Natural killer cell (primary cell): ENCODE results near the gene TNRC6B. TPM values are rescaled to one million over a fixed set of nuclear protein-coding genes. Genes with fewer than 3 reads are reported as not detected.

Source experiments
- ATAC-seq, 3 donors: fragments of 150-1000 bp in 2 of 3; fragments of 200-7000 bp in 1 of 3; cut with Tn5 transposase; 1 replicate in 1 of 3; 2 replicates in 2 of 3; pipeline ENCODE4 v1.10.0; 2021; ENCODE audit warnings: mild to moderate bottlenecking in 2 of 3, moderate library complexity in 2 of 3
- DNase-seq, 2 donors: peaks; one replicate each; pipeline versions ENCODE4 v3.0.0 to v3.0.0-alpha.2; 2013 to 2021; ENCODE audit warnings: mixed read lengths in 1 of 2
- H3K27ac ChIP-seq: one replicate; pipeline ENCODE4 v1.5.1; 2013; ENCODE audit warnings: mild to moderate bottlenecking, low read length
- H3K27me3 ChIP-seq: one replicate; pipeline ENCODE4 v1.6.1; 2013; ENCODE audit warnings: low read length; ENCODE audit not compliant: control insufficient read depth, insufficient read depth
- H3K36me3 ChIP-seq: one replicate; pipeline ENCODE4 v1.6.1; 2013; ENCODE audit warnings: low read length; ENCODE audit not compliant: control insufficient read depth, insufficient read depth
- H3K4me1 ChIP-seq: one replicate; pipeline ENCODE4 v1.6.1; 2013; ENCODE audit warnings: low read length; ENCODE audit not compliant: control insufficient read depth, insufficient read depth
- H3K4me3 ChIP-seq: one replicate; pipeline ENCODE4 v1.5.1; 2013; ENCODE audit warnings: low read length
- H3K9me3 ChIP-seq: one replicate; pipeline ENCODE4 v1.6.1; 2013; ENCODE audit warnings: low read length; ENCODE audit not compliant: control insufficient read depth, insufficient read depth
- H3K27ac Mint-ChIP-seq, 2 donors: one replicate each; pipeline ENCODE4 v1.8.0; 2022; ENCODE audit warnings: mild to moderate bottlenecking in 2 of 2, mixed read lengths in 2 of 2, moderate library complexity in 1 of 2
- H3K27me3 Mint-ChIP-seq, 2 donors: one replicate each; pipeline ENCODE4 v1.8.0; 2022; ENCODE audit warnings: low read depth in 2 of 2, mixed read lengths in 2 of 2
- H3K36me3 Mint-ChIP-seq: one replicate; pipeline ENCODE4 v1.8.0; 2022; ENCODE audit warnings: mixed read lengths
- H3K4me1 Mint-ChIP-seq, 2 donors: one replicate each; pipeline ENCODE4 v1.8.0; 2022; ENCODE audit warnings: mixed read lengths in 2 of 2
- H3K4me3 Mint-ChIP-seq: one replicate; pipeline ENCODE4 v1.8.0; 2022; ENCODE audit warnings: mild to moderate bottlenecking, moderate library complexity, mixed read lengths
- H3K9me3 Mint-ChIP-seq, 2 donors: one replicate each; pipeline ENCODE4 v1.8.0; 2022; ENCODE audit warnings: mixed read lengths in 2 of 2
- CTCF ChIP-seq: fragments of 200-600 bp; IDR thresholded peaks from one replicate; pipeline ENCODE4 v1.8.0; 2022; ENCODE audit warnings: antibody characterized with exemption
- WGBS: methylation state at CpG from one replicate; pipeline ENCODE4 v1.1.7; 2013; ENCODE audit warnings: missing lambda C conversion rate; ENCODE audit not compliant: insufficient coverage; 5-methylcytosine and 5-hydroxymethylcytosine counted together
- intact Hi-C: fragments of 100-400 bp; cut with micrococcal nuclease; formaldehyde crosslinking; loops from one replicate; pipeline ENCODE4 v1.14.2; 2022
- total RNA-seq, 4 donors: library from RNA; stranded (reverse); fragments of 120-200 nt in 1 of 4; gene quantifications; one replicate each; pipeline versions ENCODE4 v1.2.3 to v1.2.4, GENCODE V29; 2013 to 2022

The TNRC6B gene
- total RNA-seq, 3 donors from 2014 or later (not counting 1 experiment from before 2014, with no cell fraction given), result 112 to 141 (median 138) TPM

GRCh38 chr22:40348025-40348658 lies 170.4 kb downstream of the TNRC6B start:
- TF ChIP-seq CTCF, result peak; percentile 81
- Histone ChIP-seq H3K4me1 (peaks cover 25% of the 10 kb centered on the region), H3K27ac (no peak overlapping the region), H3K36me3 (peaks cover 30% of the 10 kb centered on the region), H3K9me3 (no peaks in the 10 kb centered on the region), H3K4me3 (no peak overlapping the region), H3K27me3 (no peaks in the 10 kb centered on the region)
- peak; percentile 42 to 65 (median 42) for ATAC-seq
- Mint-ChIP-seq H3K36me3 (no peaks in the 10 kb centered on the region), H3K4me1 (peaks cover 15 to 22% of the 10 kb centered on the region in 2 donors), H3K27ac (peak overlapping the region; percentile 81 to 89), H3K27me3 (no peaks in the 10 kb centered on the region), H3K4me3 (peak overlapping the region; percentile 98), H3K9me3 (no peaks in the 10 kb centered on the region)
- peak; percentile 41 to 85 for DNase-seq
- intact Hi-C loops, result loop anchor here (1.0 to 5.0 kb wide), 3 partner anchors 171 to 814 kb away; partner anchors contain the start of gene TNRC6B
- WGBS, result 72% methylated on average over 10 of the region's 10 CpGs

DNA sequence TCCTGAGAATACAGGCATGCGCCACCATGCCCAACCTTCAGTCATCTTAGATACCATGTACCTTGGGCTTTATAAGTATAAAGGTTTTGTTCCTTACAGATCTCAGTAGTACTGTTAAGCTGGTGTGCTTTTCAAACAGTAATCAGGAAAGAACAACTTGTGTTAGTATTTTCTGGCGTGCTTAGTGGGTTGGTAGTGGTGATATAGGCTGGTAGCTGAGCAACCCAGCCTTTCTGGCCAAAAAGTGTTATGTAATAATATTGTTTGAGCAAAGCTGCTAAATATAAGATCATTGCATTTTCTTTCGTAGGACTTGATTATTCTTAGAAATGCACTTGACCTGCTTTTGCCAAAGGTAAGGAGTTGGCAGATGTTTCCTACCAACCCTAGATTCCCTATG lies 175.0 kb downstream of the TNRC6B start:
- intact Hi-C loops, result no loop called here
- Histone ChIP-seq H3K27ac (no peak overlapping the region), H3K36me3 (peaks cover 54% of the 10 kb centered on the region), H3K4me1 (peaks cover 5% of the 10 kb centered on the region), H3K27me3 (no peaks in the 10 kb centered on the region), H3K4me3 (no peak overlapping the region), H3K9me3 (no peaks in the 10 kb centered on the region)
- no peaks in the 10 kb centered on the region for H3K9me3 Mint-ChIP-seq
- no peaks in the 10 kb centered on the region for H3K36me3 Mint-ChIP-seq
- H3K27me3 Mint-ChIP-seq, result no peaks in the 10 kb centered on the region
- 94% methylated on average over 2 of the region's 3 CpGs for WGBS
- peaks cover 4% of the 10 kb centered on the region in 2 donors for H3K4me1 Mint-ChIP-seq
- no peak for TF ChIP-seq CTCF
- DNase-seq, result no peak
- H3K4me3 Mint-ChIP-seq, result no peak overlapping the region
- H3K27ac Mint-ChIP-seq, result no peak overlapping the region
- ATAC-seq, result no peak

DNA sequence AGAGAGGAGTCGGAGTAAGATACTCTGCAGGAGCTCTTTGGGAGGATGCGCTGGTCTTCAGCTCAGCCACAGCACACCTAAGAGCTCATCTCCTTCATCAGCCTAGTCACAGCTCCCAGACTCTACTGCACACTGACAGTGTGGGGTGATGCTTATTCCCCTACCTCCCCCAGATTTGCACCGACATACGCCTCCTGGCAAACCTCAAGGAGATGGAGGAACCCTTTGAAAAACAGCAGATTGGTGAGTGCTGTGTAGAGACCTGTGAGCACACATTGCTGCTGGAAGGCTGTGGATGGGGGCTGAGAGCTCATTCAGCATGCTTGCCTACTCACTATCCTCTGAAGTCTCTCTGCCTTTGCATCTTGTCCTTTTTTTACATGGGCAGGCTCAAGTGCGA lies 183.4 kb downstream of the TNRC6B start:
- Mint-ChIP-seq H3K9me3 (no peaks in the 10 kb centered on the region), H3K36me3 (peaks cover 37% of the 10 kb centered on the region)

More for the DNA sequence above, 183.4 kb downstream of the TNRC6B start:
- H3K4me3 Mint-ChIP-seq, result no peak overlapping the region
- H3K4me1 ChIP-seq, result no peaks in the 10 kb centered on the region
- H3K27ac ChIP-seq, result no peak overlapping the region
- H3K9me3 ChIP-seq, result no peaks in the 10 kb centered on the region
- H3K36me3 ChIP-seq, result peaks cover 82% of the 10 kb centered on the region
- no peak overlapping the region for H3K4me3 ChIP-seq
- DNase-seq, result no peak
- intact Hi-C loops, result no loop called here
- H3K4me1 Mint-ChIP-seq, result peaks cover 0 to 5% of the 10 kb centered on the region in 2 donors
- no peak overlapping the region for H3K27ac Mint-ChIP-seq
- WGBS, result 100% methylated on average over 4 of the region's 5 CpGs
- no peaks in the 10 kb centered on the region for H3K27me3 ChIP-seq
- no peak for TF ChIP-seq CTCF
- no peaks in the 10 kb centered on the region for H3K27me3 Mint-ChIP-seq
- no peak for ATAC-seq
